GM18505 (cell line): Measurements from ENCODE around the gene KBTBD12.

ENCODE experiments used
- ATAC-seq: cut with Tn5 transposase; IDR thresholded peaks from one replicate; pipeline ENCODE4 v1.9.1; 2021; ENCODE audit not compliant: unreplicated experiment
- POLR2A ChIP-seq: IDR thresholded peaks from 4 replicates; pipeline ENCODE4 v1.6.1; 2011; ENCODE audit warnings: borderline replicate concordance; ENCODE audit not compliant: insufficient read depth, insufficient read length; ENCODE audit errors: extremely low read depth

KBTBD12 gene

DNA sequence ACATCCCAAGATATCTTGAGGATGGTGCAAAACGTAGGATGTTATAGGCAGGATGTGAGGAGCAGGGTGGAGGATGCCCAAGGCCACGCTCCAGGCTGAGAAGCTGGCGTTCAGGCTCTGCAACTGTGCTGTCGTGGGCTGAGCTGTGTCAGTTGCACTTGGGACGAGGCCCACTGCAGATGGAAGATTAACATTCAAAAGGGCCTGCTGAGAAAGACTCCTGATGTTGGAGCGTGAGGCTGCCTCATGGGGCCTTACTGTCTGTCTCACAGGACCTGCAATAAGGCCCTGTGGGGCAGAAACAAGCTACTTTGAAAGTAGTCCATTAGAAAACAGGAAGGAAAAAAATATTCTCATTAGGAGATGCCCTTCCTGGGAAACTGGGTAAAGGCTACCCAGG, 76.6 kb downstream of the KBTBD12 start:
- TF ChIP-seq POLR2A, result no peak
- ATAC-seq, result no peak

DNA sequence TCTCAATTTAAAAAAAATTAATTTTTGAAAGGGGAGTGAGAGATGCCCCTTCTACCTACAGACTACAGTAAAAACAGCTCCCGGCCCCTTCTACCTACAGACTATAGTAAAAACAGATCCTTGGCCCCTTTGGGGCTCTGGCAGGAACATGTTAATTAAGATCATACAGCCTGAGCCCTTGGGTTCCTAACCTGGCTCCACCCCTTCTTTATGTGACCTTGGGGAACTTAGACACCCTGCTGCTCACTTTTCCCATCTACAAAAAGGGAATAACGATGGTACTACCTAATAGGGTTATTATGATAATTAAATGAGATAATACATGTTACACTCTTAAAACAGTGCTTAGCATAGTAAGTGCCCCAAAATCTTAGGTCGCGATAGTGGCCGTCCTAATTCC, 77.1 kb downstream of the KBTBD12 start:
- ATAC-seq, result no peak
- TF ChIP-seq POLR2A, result no peak

DNA sequence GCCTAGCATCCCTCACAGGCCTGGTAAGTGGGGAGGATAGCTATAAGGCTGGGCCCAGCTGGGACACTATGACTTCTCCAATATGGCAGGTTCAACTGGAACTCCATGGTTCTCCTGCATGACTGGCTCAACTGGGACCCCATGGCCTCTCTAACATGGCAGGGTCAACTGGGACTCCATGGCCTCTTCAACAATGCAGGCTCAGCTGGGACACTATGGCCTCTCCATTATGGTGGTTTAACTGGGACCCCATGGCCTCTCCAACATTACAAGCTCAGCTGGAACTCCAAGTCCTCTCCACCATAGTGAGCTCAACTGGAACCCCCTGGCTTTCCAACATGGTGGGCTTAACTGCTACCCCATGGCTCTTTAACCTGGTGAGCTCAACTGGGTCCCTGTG, 79.0 kb downstream of the KBTBD12 start:
- ATAC-seq, result no peak
- no peak for TF ChIP-seq POLR2A

DNA sequence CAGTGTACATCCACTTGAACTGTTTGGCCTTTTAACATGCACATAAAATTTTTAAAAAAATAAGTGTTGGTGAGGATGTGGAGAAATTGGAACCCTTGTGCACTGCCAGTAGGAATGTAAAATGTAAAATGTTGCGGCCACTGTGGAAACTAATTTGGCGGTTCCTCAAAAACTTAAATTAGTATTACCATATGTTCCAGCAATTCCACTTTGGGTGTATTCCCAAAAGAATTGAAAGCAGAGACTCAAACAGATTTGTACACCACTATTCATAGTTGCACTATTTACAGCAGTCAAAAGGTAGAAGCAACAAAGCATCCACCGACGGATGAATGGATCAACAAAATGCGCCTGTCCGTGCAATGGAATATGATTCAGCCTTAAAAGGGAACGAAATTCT, 82.0 kb downstream of the KBTBD12 start:
- ATAC-seq, result no peak
- no peak for TF ChIP-seq POLR2A

DNA sequence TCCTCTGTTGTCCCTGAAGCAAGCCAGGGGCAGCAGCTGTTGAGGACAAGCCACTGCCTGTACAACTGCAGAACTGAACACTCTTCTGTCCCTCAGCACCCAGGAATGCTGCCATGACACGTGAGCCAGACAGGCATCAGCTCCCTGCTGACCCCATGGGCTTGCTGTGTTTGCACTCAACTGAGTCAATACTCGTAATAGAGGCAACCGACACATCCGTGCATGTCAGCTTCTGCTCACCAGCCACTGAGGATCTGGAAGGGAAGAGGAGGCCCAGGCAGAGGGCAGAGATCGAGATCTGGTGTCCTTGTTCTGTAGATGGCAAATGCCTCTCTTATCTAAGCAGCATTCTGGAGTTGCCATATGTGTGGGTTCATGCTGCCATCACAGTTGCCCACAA, 82.9 kb downstream of the KBTBD12 start:
- ATAC-seq, result no peak
- TF ChIP-seq POLR2A, result no peak

DNA sequence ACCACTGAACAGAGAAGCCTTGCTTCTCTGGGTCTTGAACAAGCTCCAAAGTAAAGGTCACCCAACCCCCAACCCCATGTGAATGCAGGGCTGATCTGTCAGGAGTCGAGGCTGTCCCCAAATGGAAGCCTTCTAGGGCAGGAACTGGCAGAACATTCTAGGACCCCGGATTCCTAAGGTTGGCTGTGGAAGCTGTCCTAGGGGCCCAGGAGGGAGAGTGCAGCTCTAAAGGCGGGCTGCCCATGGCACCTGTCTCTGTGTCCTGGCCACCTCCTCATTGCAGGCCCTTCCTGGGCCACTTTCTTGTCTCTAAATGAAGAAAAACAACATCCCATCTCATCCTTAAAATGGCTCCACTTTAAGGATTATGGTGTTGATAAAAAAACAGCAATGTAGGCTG, 83.6 kb downstream of the KBTBD12 start:
- no peak for ATAC-seq
- no peak for TF ChIP-seq POLR2A

DNA sequence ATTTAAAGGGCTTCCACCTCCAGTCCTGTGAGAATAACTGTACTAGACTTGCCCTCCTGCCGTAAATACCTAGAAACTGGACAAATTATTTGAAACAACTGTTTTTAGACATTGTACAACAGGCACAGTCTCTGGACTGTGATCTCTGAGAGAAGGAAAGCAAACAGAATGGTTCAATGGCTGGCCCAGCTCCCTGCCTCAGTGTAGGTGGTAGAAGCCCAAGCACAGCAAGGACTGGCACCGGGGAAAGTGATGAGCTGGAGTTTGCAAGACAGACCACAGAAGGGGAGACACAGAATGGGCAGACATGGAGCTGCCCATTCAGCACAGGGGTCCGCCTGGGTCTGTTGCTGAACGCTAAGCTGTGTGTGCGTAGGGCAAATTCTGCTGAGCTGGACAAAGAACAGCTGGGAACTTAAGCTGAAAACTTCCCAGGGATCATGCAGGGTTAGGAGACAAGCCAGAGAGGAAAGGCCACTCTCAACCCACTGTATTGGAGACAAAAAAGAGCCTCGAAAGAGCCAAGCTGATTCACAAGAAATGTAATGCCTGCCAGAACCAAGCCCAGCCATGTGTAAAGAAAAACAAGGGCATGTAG, 84.6 kb downstream of the KBTBD12 start:
- ATAC-seq, result no peak
- TF ChIP-seq POLR2A, result no peak

DNA sequence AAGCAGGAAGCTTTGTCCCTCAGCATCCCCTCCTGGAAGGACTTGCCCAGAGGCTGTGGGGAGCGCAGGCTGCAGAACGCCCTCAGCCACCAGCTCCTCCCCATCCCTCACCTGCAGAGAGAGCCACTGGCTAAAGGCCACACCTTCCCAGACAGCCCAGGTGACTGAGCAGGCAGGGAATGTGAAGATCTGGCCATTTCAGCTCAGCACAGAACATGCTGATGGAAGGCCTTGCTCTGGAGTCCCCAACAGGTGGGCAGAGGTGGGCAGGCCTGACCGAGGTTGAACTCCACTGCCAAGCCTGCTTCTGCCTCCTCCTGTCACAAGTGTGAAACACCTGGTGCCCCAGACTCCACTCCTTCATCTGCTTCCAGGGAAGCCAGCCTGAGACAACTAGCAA, 86.5 kb downstream of the KBTBD12 start:
- ATAC-seq, result no peak
- no peak for TF ChIP-seq POLR2A

DNA sequence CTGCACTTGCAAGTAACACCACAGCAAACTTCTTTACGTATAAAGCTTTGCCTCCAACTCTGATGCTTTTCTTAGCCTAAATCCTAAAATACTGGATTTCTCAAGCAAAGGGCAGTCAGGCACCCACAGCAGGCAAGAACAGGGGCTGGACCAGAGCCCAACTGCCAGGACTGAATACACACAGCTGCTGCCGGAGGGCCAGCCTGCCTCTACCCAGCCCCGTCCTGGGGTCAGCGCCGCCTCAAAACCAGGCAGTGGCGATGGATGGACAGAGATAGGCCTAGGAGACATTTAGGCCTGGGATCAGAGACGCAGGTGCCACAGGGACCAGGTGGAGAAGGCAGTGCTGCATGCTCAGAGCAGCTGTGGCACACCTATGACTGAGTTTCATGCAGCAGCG, 89.6 kb downstream of the KBTBD12 start:
- TF ChIP-seq POLR2A, result no peak

DNA sequence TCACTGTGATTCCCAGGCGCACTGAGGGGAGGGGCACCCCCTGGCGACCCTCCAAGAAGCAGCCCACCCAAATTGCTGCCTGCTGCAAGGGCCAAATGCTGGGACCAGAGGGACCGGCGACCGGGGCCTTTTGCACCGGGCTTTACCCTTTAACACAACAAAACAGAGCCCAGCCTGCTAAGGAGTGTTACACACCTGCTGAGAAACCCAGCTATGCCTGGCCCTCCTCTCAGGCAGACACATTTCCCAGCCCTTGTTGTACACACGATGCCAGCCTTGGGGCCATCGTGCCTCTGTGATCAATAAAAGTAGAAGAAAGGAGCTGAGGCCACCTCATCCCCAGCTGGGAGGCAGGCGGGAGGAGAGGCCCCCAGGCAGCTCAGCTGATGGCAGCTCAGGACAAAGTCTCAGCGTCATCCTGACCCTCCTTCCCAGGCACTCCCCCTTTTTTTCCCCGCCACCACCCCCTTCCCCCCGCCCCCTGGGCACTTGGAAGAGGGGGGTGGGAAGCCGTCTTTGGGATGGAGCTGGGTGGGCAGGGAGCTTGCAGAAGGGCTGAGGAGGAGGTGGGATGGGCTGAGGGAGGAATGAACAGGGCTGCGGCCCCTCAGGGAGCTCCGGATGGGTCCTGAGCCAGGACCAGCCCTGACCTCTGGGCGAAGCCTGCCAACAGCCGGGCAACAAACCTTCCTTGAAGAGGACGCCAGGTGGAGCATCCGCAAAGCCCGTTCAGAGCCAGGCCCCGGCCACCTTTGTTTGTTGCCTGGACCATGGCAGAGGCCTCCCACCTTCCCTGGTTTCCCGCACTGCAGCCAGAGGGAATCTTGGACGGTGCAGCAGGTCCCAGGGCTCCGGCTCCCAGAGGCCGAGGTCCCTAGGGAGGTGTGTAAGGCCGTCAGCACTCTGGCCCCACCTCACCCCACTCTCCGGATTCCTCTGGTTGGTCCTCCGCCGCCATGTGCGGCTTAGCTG, 91.3 kb downstream of the KBTBD12 start:
- ATAC-seq, result no peak

More for the DNA sequence above, 89.6 kb downstream of the KBTBD12 start:
- ATAC-seq, result no peak

DNA sequence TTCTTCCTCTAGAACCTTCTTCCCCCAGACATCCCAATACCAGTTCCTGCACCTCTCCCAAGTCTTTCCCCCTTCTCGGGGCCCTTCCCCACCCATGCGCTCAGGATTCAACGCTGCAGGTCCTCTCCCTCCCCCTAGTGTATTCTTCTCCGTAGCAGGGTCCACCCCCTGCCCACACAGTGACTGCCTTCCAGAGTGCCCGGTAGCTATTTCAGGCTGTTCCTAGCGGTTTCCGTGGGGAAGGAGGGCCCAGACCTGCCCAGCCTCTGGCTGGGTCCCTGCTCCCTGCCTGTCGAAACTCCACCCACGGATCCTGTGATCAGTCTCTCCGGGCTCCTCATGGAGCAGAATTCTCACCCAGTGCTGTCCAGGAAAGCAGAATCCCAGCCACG, 92.0 kb downstream of the KBTBD12 start:
- no peak for ATAC-seq
- no peak for TF ChIP-seq POLR2A

More for the DNA sequence above, 91.3 kb downstream of the KBTBD12 start:
- no peak for TF ChIP-seq POLR2A

DNA sequence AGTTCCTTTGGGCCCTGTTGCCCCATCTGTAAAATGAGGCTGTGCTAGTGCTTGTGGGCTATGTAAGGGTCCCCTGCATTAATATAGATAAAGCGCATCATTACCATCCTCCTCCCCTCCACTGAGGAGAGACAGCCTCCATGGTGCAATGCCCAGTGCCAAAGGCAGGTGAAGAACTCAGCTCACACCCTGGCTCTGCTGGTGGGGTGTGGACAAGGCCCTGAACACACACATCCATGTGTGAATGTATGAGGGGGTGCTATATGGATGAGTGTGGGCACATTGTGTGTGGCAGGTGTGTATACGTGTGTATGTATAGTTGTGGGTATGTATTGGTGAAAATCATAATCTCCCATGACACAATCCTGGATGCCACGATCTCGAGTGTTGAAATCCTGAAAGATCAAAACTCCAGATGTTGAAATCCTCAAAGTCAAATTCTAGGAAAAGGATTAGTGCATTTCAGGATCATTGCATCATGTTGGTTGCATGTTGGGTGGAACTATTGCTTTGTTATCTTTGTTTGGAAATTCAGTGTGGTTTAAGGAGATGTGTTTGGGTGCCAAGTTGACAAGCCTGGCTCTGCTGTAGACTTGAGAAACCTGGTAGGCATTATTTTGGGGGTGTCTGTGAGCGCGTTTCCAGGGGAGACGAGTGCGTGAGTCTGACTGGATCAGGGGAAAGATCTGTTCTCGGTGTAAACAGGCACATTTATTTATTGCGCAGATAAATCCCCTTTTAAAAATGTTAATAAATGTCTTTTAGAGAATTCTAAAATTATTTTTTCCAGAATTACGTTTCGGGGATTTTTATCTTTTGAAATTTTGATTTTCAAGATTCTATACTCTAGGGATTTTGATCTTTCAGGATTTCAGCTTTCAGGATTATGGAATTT, 95.2 kb downstream of the KBTBD12 start:
- ATAC-seq, result no peak
- no peak for TF ChIP-seq POLR2A

DNA sequence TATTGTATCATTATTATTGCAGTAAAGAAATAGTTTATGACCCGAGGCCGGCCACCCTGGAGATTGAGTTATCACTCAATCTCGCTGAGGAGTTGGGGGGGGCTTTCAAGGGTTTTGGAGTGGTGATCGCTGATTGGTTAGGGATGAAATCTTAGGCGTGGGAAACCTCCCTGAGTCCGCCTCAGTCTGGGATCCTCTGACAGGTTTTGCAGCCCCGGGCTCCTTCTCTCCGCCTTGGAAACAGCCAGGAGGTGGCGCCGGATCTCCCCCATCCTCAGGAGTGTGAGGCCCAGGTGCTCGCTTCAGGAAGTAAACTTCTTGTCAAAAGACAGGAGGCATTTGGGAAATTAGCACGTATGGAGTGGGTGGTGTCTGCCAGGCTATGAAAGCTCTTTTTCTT, 96.1 kb downstream of the KBTBD12 start:
- TF ChIP-seq POLR2A, result no peak
- ATAC-seq, result no peak
